Fibroblast of lung (primary cell): Measurements from ENCODE around the gene SENP8. TPM values are rescaled to one million over a fixed set of nuclear protein-coding genes. Genes with fewer than 3 reads are reported as not detected.
A peak's percentile ranks its signal among the peaks of the same experiment; 100 is the strongest.

Experiments used
- DNase-seq, 2 donors: peaks; one replicate each; pipeline versions ENCODE4 v3.0.0 to v3.0.0-alpha.2; 2010; ENCODE audit warnings: low read depth in 2 of 2
- H2AFZ ChIP-seq: 2 replicates; pipeline ENCODE4 v1.5.1; 2012; ENCODE audit warnings: low read length, control low read depth, inconsistent platforms
- H3K27ac ChIP-seq: 2 replicates; pipeline ENCODE4 v1.5.1; 2011; ENCODE audit warnings: low read length, control low read depth; ENCODE audit not compliant: insufficient read depth
- H3K27me3 ChIP-seq: 2 replicates; pipeline ENCODE4 v1.5.1; 2011; ENCODE audit warnings: mild to moderate bottlenecking, low read length; ENCODE audit not compliant: control insufficient read depth, insufficient read depth
- H3K36me3 ChIP-seq: 2 replicates; pipeline ENCODE4 v1.5.1; 2011; ENCODE audit warnings: low read length; ENCODE audit not compliant: control insufficient read depth, insufficient read depth
- H3K4me1 ChIP-seq: 2 replicates; pipeline ENCODE4 v1.5.1; 2011; ENCODE audit warnings: low read length; ENCODE audit not compliant: control insufficient read depth, insufficient read depth; ENCODE audit errors: extremely low read depth
- H3K4me2 ChIP-seq: 2 replicates; pipeline ENCODE4 v1.5.1; 2011; ENCODE audit warnings: low read length, control low read depth; ENCODE audit not compliant: insufficient read depth; ENCODE audit errors: extremely low read depth
- H3K4me3 ChIP-seq, 4 experiments: fragments of 200-600 bp in 1 of 4; sonication (generic) in 1 of 4; replicated peaks in 1 of 4; 2 replicates each; pipeline ENCODE4 v1.5.1; 2011 to 2016; ENCODE audit warnings: low read length in 4 of 4, low read depth in 3 of 4, mild to moderate bottlenecking in 3 of 4, control low read depth in 2 of 4, inconsistent platforms in 1 of 4, mixed read lengths in 1 of 4; ENCODE audit not compliant: insufficient read depth in 1 of 4; ENCODE audit errors: control extremely low read depth in 1 of 4
- H3K79me2 ChIP-seq: 2 replicates; pipeline ENCODE4 v1.5.1; 2012; ENCODE audit warnings: mild to moderate bottlenecking, low read length, inconsistent platforms; ENCODE audit not compliant: control insufficient read depth, insufficient read depth
- H3K9ac ChIP-seq: 2 replicates; pipeline ENCODE4 v1.5.1; 2011; ENCODE audit warnings: mild to moderate bottlenecking, low read length, control low read depth; ENCODE audit not compliant: insufficient read depth
- H3K9me3 ChIP-seq: 2 replicates; pipeline ENCODE4 v1.5.1; 2012; ENCODE audit warnings: low read depth, low read length; ENCODE audit not compliant: control insufficient read depth, insufficient read depth
- H4K20me1 ChIP-seq: 2 replicates; pipeline ENCODE4 v1.5.1; 2011; ENCODE audit warnings: low read length; ENCODE audit not compliant: control insufficient read depth, insufficient read depth; ENCODE audit errors: extremely low read depth
- EZH2 ChIP-seq: IDR thresholded peaks from 2 replicates; pipeline ENCODE4 v1.5.1; 2012; ENCODE audit warnings: low read length, control low read depth, mild to moderate bottlenecking; ENCODE audit errors: missing control alignments
- polyA plus RNA-seq, 2 donors: library from polyadenylated mRNA; depleted of rRNA in 1 of 2; stranded (reverse) in 1 of 2; unstranded in 1 of 2; fragments of >200 nt; gene quantifications; 2 replicates each; pipeline ENCODE4 v1.2.1, GENCODE V29; 2011 to 2012; ENCODE audit warnings: missing spikeins in 1 of 2
- total RNA-seq: library from RNA; depleted of rRNA; stranded (reverse); fragments of >200 nt; gene quantifications from 2 replicates; pipeline ENCODE4 v1.2.1, GENCODE V29; 2014
- TF ChIP-seq, protein P1 (sequence below), 2 donors: IDR thresholded peaks in 1 of 2; conservative IDR thresholded peaks in 1 of 2; 1 replicate in 1 of 2; 2 replicates in 1 of 2; pipeline ENCODE4 v1.5.1; 2011 to 2012; ENCODE audit warnings: low read length in 2 of 2, control low read depth in 1 of 2, inconsistent platforms in 1 of 2, low read depth in 1 of 2, mild to moderate bottlenecking in 1 of 2

SENP8 gene
- total and polyA plus RNA-seq, 2 donors (not counting 1 experiment from before 2014, with no cell fraction given) = 3.0 to 3.5 TPM

DNA sequence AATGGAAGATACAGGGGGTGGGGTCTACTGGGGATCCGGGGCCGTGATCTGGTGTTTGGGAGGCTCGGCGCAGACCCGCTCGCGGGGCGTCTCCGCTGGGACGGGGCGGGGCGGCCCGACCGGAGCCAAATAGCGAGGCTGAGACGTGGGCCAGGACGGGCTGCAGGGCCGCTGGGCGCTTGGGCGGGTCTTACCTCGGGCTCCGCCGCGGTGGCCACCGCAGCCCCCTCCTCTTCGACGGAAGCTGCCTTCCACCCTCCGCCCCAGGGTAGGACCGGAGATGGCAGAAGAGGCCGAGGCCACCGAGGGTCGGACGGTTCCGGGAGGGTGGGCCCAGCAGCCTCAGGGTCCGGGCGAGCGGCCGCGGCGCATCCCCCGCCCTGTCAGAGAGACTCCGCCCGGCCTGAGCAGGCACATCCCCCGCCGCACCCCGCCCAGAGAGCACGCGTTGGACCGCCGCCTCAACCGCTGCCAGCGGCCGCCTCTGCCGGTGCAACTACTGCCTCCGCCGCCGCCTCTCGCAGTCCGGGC lies 652 bp upstream of the SENP8 start:
- Histone ChIP-seq H3K27me3 (no peaks in the 10 kb centered on the region), H3K79me2 (peaks cover 39% of the 10 kb centered on the region), H3K36me3 (no peaks in the 10 kb centered on the region), H4K20me1 (no peaks in the 10 kb centered on the region), H3K4me1 (peaks cover 2% of the 10 kb centered on the region), H3K4me2 (peak overlapping the region; percentile 73), H2AFZ (peak overlapping the region; percentile 94), H3K9me3 (no peaks in the 10 kb centered on the region), H3K9ac (peak overlapping the region; percentile 93), H3K4me3 (peak overlapping the region; percentile 66 to 92 (median 86)), H3K27ac (peak overlapping the region; percentile 85)
- TF ChIP-seq EZH2 = no peak
- TF ChIP-seq, protein P1, sequence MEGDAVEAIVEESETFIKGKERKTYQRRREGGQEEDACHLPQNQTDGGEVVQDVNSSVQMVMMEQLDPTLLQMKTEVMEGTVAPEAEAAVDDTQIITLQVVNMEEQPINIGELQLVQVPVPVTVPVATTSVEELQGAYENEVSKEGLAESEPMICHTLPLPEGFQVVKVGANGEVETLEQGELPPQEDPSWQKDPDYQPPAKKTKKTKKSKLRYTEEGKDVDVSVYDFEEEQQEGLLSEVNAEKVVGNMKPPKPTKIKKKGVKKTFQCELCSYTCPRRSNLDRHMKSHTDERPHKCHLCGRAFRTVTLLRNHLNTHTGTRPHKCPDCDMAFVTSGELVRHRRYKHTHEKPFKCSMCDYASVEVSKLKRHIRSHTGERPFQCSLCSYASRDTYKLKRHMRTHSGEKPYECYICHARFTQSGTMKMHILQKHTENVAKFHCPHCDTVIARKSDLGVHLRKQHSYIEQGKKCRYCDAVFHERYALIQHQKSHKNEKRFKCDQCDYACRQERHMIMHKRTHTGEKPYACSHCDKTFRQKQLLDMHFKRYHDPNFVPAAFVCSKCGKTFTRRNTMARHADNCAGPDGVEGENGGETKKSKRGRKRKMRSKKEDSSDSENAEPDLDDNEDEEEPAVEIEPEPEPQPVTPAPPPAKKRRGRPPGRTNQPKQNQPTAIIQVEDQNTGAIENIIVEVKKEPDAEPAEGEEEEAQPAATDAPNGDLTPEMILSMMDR (conservative IDR thresholded peaks at IDR 0.05 in 1 of 2, IDR thresholded peaks at IDR 0.05 in 1 of 2; ENCODE audit: low read depth in 1 of 2, low read length in 2 of 2) = no peak
- peak; percentile 82 to 83 for DNase-seq

DNA sequence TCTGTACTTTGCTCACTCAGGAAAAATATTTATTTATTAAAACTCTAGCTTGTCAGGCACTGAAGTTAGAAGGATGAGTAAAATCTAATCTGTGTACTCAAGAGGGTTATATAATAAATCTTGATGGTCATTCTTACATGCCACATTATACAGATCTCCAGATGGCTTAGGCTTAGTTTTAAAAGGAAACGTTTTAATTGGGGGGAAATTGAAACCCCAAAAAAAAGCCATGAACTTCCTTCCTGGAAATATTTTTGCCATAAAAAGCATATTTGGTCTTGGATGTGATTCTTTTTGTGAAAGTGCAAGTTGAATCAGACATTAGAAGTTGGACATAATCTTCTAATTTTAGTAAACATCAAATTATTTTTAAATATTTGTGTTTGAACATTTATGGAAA lies 6.0 kb downstream of the SENP8 start:
- Histone ChIP-seq H3K79me2 (no peaks in the 10 kb centered on the region), H3K9me3 (no peaks in the 10 kb centered on the region), H3K4me1 (no peaks in the 10 kb centered on the region), H3K27ac (no peak overlapping the region), H3K36me3 (no peaks in the 10 kb centered on the region), H3K9ac (no peak overlapping the region), H3K4me2 (no peak overlapping the region), H4K20me1 (no peaks in the 10 kb centered on the region), H2AFZ (no peak overlapping the region), H3K4me3 (no peak overlapping the region), H3K27me3 (no peaks in the 10 kb centered on the region)
- no peak for DNase-seq
- TF ChIP-seq EZH2 = no peak
- TF ChIP-seq, protein P1 (conservative IDR thresholded peaks at IDR 0.05 in 1 of 2, IDR thresholded peaks at IDR 0.05 in 1 of 2; ENCODE audit: low read depth in 1 of 2, low read length in 2 of 2) = no peak

DNA sequence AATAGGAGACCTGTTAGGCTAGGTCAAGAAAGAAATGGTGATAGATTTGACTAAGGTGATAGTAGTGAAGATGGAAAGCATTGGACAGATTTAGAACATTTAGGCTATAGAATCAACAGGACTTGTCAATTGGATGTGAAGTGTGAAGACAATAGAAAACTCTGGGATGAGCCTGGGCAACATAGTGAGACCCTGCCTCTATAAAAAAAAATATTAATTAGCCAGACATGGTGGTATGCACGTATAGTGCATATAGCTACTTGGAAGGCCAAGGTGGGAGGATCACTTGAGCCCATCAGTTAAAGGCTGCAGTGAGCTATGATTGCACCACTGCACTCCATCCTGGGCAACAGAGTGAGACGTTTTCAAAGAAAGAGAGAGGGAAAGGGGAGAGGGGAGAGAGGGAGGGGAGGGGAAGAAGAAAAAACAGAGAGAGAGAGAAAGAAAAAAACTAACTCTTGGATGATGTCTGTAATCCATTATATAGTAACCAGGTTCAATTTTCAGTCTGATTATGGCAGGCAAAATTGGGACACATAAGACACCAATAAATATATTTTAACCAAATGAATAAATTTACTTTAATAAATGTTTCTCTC lies 9.6 kb downstream of the SENP8 start:
- TF ChIP-seq, protein P1 (conservative IDR thresholded peaks at IDR 0.05 in 1 of 2, IDR thresholded peaks at IDR 0.05 in 1 of 2; ENCODE audit: low read depth in 1 of 2, low read length in 2 of 2) = no peak
- no peak for TF ChIP-seq EZH2

More for the DNA sequence above, 9.6 kb downstream of the SENP8 start:
- Histone ChIP-seq H4K20me1 (no peaks in the 10 kb centered on the region), H3K36me3 (no peaks in the 10 kb centered on the region), H3K9ac (no peak overlapping the region), H3K4me2 (no peak overlapping the region), H3K4me1 (no peaks in the 10 kb centered on the region), H3K27ac (no peak overlapping the region), H3K4me3 (no peak overlapping the region), H3K9me3 (no peaks in the 10 kb centered on the region), H3K27me3 (no peaks in the 10 kb centered on the region), H3K79me2 (no peaks in the 10 kb centered on the region), H2AFZ (no peak overlapping the region)
- no peak for DNase-seq
